HL-60/S4 treated with phorbol 12-myristate 13-acetate at 8.2 ng/mL for 4 days and 3 days (cell line): ENCODE data around the gene C7.
"Not testable (repeated sequence)": the region's sequence is repeated elsewhere in the genome, so short reads cannot be mapped to it uniquely, and the experiment has no call there.

ENCODE experiments used
- in situ Hi-C: fragments of 300-500 bp; cut with MboI; formaldehyde crosslinking; loops from 2 replicates; pipeline ENCODE4 v1.15.0; 2022; ENCODE audit warnings: low sequenced_read_pairs

The C7 gene

GRCh38 chr5:40988746-40989510 lies 79.6 kb downstream of the C7 start:
- in situ Hi-C loops, result no loop called here

- in situ Hi-C loops, result no loop called here
Observed at GRCh38 chr5:40991168-40991980, 82.1 kb downstream of the C7 start.

- in situ Hi-C loops, result no loop called here
Observed at GRCh38 chr5:40991981-40992559, 82.8 kb downstream of the C7 start.

GRCh38 chr5:40995801-40996586 lies 86.7 kb downstream of the C7 start:
- in situ Hi-C loops, result no loop called here

GRCh38 chr5:40999142-40999541 lies 89.8 kb downstream of the C7 start:
- in situ Hi-C loops, result no loop called here

GRCh38 chr5:40999966-41000365 lies 90.7 kb downstream of the C7 start:
- in situ Hi-C loops, result no loop called here

- in situ Hi-C loops, result no loop called here
Observed at GRCh38 chr5:41003670-41004376, 94.5 kb downstream of the C7 start.

- in situ Hi-C loops, result no loop called here
Observed at GRCh38 chr5:41004931-41005330, 95.6 kb downstream of the C7 start.

- in situ Hi-C loops, result no loop called here
Observed at GRCh38 chr5:41009232-41009631, 99.9 kb downstream of the C7 start.

GRCh38 chr5:41010572-41010971 lies 101.3 kb downstream of the C7 start:
- in situ Hi-C loops, result no loop called here

GRCh38 chr5:41012318-41012717 lies 103.0 kb downstream of the C7 start:
- in situ Hi-C loops, result no loop called here

- in situ Hi-C loops, result not testable (repeated sequence)
Observed at GRCh38 chr5:41022600-41022999, 113.3 kb downstream of the C7 start.
